H1 (cell line): Measurements from ENCODE around the gene SYNE4. TPM values are rescaled to one million over a fixed set of nuclear protein-coding genes. Genes with fewer than 3 reads are reported as not detected.

Experiments
- CTCF ChIA-PET: fragments of 300-600 bp; sonication (Branson Sonifier 250); formaldehyde crosslinking; loops from one replicate; lab custom pipeline; 2021; ENCODE audit not compliant: partially characterized antibody; lab: Charles Lee
- POLR2A ChIA-PET: fragments of 300-600 bp; sonication (Branson Sonifier 250); formaldehyde crosslinking; loops from one replicate; lab custom pipeline; 2021; ENCODE audit warnings: inconsistent platforms; ENCODE audit not compliant: partially characterized antibody; lab: Charles Lee
- DNase-seq, 2 experiments: peaks; one replicate each; pipeline versions ENCODE4 v3.0.0 to v3.0.0-alpha.2; 2010 to 2022; ENCODE audit warnings: low spot score in 2 of 2, low read depth in 1 of 2, mixed read lengths in 1 of 2
- FAIRE-seq: peaks from 2 replicates; lab custom pipeline; 2011; peaks lifted over from hg19 to GRCh38; lab: Jason Lieb, UNC
- H2AFZ ChIP-seq: 2 replicates; pipeline ENCODE4 v1.8.1; 2012; ENCODE audit warnings: low read length, inconsistent platforms
- H2AK5ac ChIP-seq: 2 replicates; pipeline ENCODE4 v1.6.1; 2013; ENCODE audit warnings: low read depth, low read length
- H2BK120ac ChIP-seq: replicated peaks from 2 replicates; pipeline ENCODE3; 2013; ENCODE audit warnings: low read depth, low read length, inconsistent platforms
- H2BK12ac ChIP-seq: 2 replicates; pipeline ENCODE4 v1.6.1; 2013; ENCODE audit warnings: low read depth, low read length
- H2BK15ac ChIP-seq: 2 replicates; pipeline ENCODE4 v1.6.1; 2013; ENCODE audit warnings: low read length
- H2BK20ac ChIP-seq: 2 replicates; pipeline ENCODE4 v1.6.1; 2013; ENCODE audit warnings: low read length
- H2BK5ac ChIP-seq: 2 replicates; pipeline ENCODE4 v1.6.1; 2013; ENCODE audit warnings: low read depth, low read length
- H3K14ac ChIP-seq: 2 replicates; pipeline ENCODE4 v1.6.1; 2013; ENCODE audit warnings: inconsistent platforms; ENCODE audit not compliant: insufficient read length
- H3K18ac ChIP-seq: 2 replicates; pipeline ENCODE4 v1.6.1; 2013; ENCODE audit warnings: low read length; ENCODE audit errors: extremely low read depth
- H3K23ac ChIP-seq: 2 replicates; pipeline ENCODE4 v1.6.1; 2013; ENCODE audit warnings: inconsistent platforms; ENCODE audit not compliant: insufficient read length
- H3K23me2 ChIP-seq: 2 replicates; pipeline ENCODE4 v1.6.1; 2013; ENCODE audit warnings: low read depth, low read length
- H3K27ac ChIP-seq: 2 replicates; pipeline ENCODE4 v1.6.1; 2011; ENCODE audit warnings: low read depth, low read length, inconsistent platforms
- H3K27me3 ChIP-seq, 4 experiments: replicated peaks in 1 of 4; 1 replicate in 1 of 4; 2 replicates in 3 of 4; pipeline versions ENCODE4 v1.6.1 to v1.8.1; 2011 to 2013; ENCODE audit warnings: low read length in 3 of 4, mild to moderate bottlenecking in 3 of 4, inconsistent platforms in 2 of 4, mixed read lengths in 2 of 4, moderate library complexity in 1 of 4; ENCODE audit not compliant: control insufficient read depth in 3 of 4, insufficient read depth in 3 of 4; ENCODE audit errors: extremely low read depth in 1 of 4
- H3K36me3 ChIP-seq, 4 experiments: 2 replicates each; pipeline versions ENCODE4 v1.6.1 to v1.8.1; 2011 to 2013; ENCODE audit warnings: mild to moderate bottlenecking in 4 of 4, low read length in 3 of 4, moderate library complexity in 2 of 4, control low read depth in 1 of 4, inconsistent platforms in 1 of 4; ENCODE audit not compliant: insufficient read depth in 4 of 4, control insufficient read depth in 2 of 4
- H3K4ac ChIP-seq: replicated peaks from 2 replicates; pipeline ENCODE3; 2013; ENCODE audit warnings: low read length, low read depth, mixed read lengths, inconsistent platforms; ENCODE audit not compliant: insufficient read length
- H3K4me1 ChIP-seq, 4 experiments: replicated peaks in 1 of 4; 1 replicate in 1 of 4; 2 replicates in 3 of 4; pipeline versions ENCODE4 v1.6.1 to v1.8.1; 2011 to 2013; ENCODE audit warnings: low read length in 3 of 4, inconsistent platforms in 2 of 4, mixed read lengths in 1 of 4; ENCODE audit not compliant: insufficient read depth in 4 of 4, control insufficient read depth in 3 of 4
- H3K4me2 ChIP-seq, 2 experiments: 2 replicates each; pipeline versions ENCODE4 v1.6.1 to v1.8.1; 2011 to 2013; ENCODE audit warnings: low read depth in 2 of 2, low read length in 2 of 2, control low read depth in 1 of 2, inconsistent platforms in 1 of 2, mild to moderate bottlenecking in 1 of 2; ENCODE audit not compliant: insufficient read depth in 1 of 2
- H3K4me3 ChIP-seq, 4 experiments: fragments of 200-600, 300-600 bp in 1 of 4; sonication (generic), shearing (Covaris generic), sonication (Bioruptor Twin) in 1 of 4; 2 replicates each; pipeline versions ENCODE4 v1.5.1 to v1.8.1; 2011 to 2016; ENCODE audit warnings: low read length in 4 of 4, low read depth in 3 of 4, control low read depth in 2 of 4, inconsistent platforms in 2 of 4, mild to moderate bottlenecking in 2 of 4, mixed read lengths in 1 of 4, moderate library complexity in 1 of 4; ENCODE audit not compliant: insufficient read depth in 2 of 4; ENCODE audit errors: extremely low read depth in 1 of 4
- H3K56ac ChIP-seq: replicated peaks from 2 replicates; pipeline ENCODE3; 2013; ENCODE audit warnings: low read depth, mild to moderate bottlenecking, mixed read lengths, low read length, inconsistent platforms; ENCODE audit not compliant: insufficient read length
- H3K79me1 ChIP-seq: 2 replicates; pipeline ENCODE4 v1.6.1; 2013; ENCODE audit warnings: low read depth, low read length, control low read depth
- H3K79me2 ChIP-seq, 2 experiments: 2 replicates each; pipeline versions ENCODE4 v1.6.1 to v1.8.1; 2012 to 2013; ENCODE audit warnings: low read length in 2 of 2, mild to moderate bottlenecking in 2 of 2, inconsistent platforms in 1 of 2; ENCODE audit not compliant: insufficient read depth in 2 of 2, control insufficient read depth in 1 of 2
- H3K9ac ChIP-seq, 4 experiments: replicated peaks in 1 of 4; 1 replicate in 1 of 4; 2 replicates in 3 of 4; pipeline versions ENCODE4 v1.6.1 to v1.8.1; 2011 to 2013; ENCODE audit warnings: low read depth in 3 of 4, low read length in 3 of 4, control low read depth in 2 of 4, mild to moderate bottlenecking in 2 of 4, moderate library complexity in 2 of 4, inconsistent platforms in 1 of 4; ENCODE audit errors: extremely low read depth in 1 of 4
- H3K9me3 ChIP-seq, 2 experiments: 2 replicates each; pipeline versions ENCODE4 v1.6.1 to v1.8.1; 2012 to 2013; ENCODE audit warnings: mild to moderate bottlenecking in 2 of 2, moderate library complexity in 2 of 2, control low read depth in 1 of 2, inconsistent platforms in 1 of 2, low read depth in 1 of 2, low read length in 1 of 2, mixed read lengths in 1 of 2; ENCODE audit not compliant: insufficient read depth in 2 of 2
- H4K20me1 ChIP-seq, 2 experiments: replicated peaks in 1 of 2; 2 replicates each; pipeline versions ENCODE3 to v1.8.1; 2011 to 2013; ENCODE audit warnings: inconsistent platforms in 2 of 2, low read length in 2 of 2, mild to moderate bottlenecking in 1 of 2; ENCODE audit not compliant: insufficient read depth in 2 of 2, control insufficient read depth in 1 of 2
- H4K5ac ChIP-seq: 2 replicates; pipeline ENCODE4 v1.6.1; 2013; ENCODE audit warnings: low read length, low read depth, mixed read lengths, inconsistent platforms; ENCODE audit not compliant: insufficient read length
- H4K8ac ChIP-seq: 2 replicates; pipeline ENCODE4 v1.8.0; 2013; ENCODE audit warnings: mild to moderate bottlenecking, moderate library complexity, low read length, inconsistent platforms; ENCODE audit not compliant: insufficient read depth; ENCODE audit errors: extremely low read depth
- H4K91ac ChIP-seq: replicated peaks from 2 replicates; pipeline ENCODE3; 2013; ENCODE audit warnings: low read length, mixed read lengths, inconsistent platforms; ENCODE audit not compliant: insufficient read length
- BRCA1 ChIP-seq: IDR thresholded peaks from 2 replicates; pipeline ENCODE4 v1.6.1; 2012; ENCODE audit warnings: low read depth, low read length, improper control_type of control experiment
- CHD2 ChIP-seq: IDR thresholded peaks from 2 replicates; pipeline ENCODE4 v1.6.1; 2012; ENCODE audit warnings: low read length, improper control_type of control experiment
- HDAC2 ChIP-seq, 2 experiments: fragments of 300-600 bp in 1 of 2; sonication (generic) in 1 of 2; IDR thresholded peaks; 2 replicates each; pipeline ENCODE4 v1.6.1; 2011 to 2012; ENCODE audit warnings: low read depth in 2 of 2, low read length in 2 of 2, mild to moderate bottlenecking in 2 of 2, moderate library complexity in 2 of 2, borderline replicate concordance in 1 of 2, inconsistent platforms in 1 of 2
- KDM1A ChIP-seq: fragments of 200-600, 300-600 bp; sonication (generic); IDR thresholded peaks from 2 replicates; pipeline ENCODE4 v1.7.1; 2016; ENCODE audit warnings: mild to moderate bottlenecking, low read length, borderline replicate concordance
- KDM5A ChIP-seq: fragments of 200-600 bp; IDR thresholded peaks from 2 replicates; pipeline ENCODE4 v1.7.1; 2012; ENCODE audit warnings: mild to moderate bottlenecking, low read length, inconsistent platforms, mixed read lengths
- POLR2A ChIP-seq, 2 experiments: IDR thresholded peaks; 1 replicate in 1 of 2; 2 replicates in 1 of 2; pipeline ENCODE4 v1.6.1; 2011; ENCODE audit warnings: low read depth in 2 of 2, low read length in 2 of 2, mild to moderate bottlenecking in 2 of 2; ENCODE audit errors: control extremely low read depth in 1 of 2
- RBBP5 ChIP-seq: IDR thresholded peaks from 2 replicates; pipeline ENCODE4 v1.7.1; 2012; ENCODE audit warnings: low read depth, mild to moderate bottlenecking, inconsistent platforms, low read length, moderate library complexity, borderline replicate concordance
- WGBS, 2 experiments: shearing (Covaris generic) in 1 of 2; methylation state at CpG; one replicate each; pipeline versions ENCODE4 v1.1.6 to v1.1.7; 2013 to 2015; ENCODE audit warnings: low lambda C conversion rate in 2 of 2, mixed read lengths in 2 of 2, inconsistent platforms in 1 of 2, low coverage in 1 of 2, missing lambda C conversion rate in 1 of 2; ENCODE audit not compliant: insufficient replicate concordance in 2 of 2, insufficient coverage in 1 of 2, insufficient read length in 1 of 2; ENCODE audit errors: extremely low coverage in 1 of 2, missing lambda C conversion rate in 1 of 2; 5-methylcytosine and 5-hydroxymethylcytosine counted together
- polyA plus RNA-seq, 7 experiments: library from polyadenylated mRNA; depleted of rRNA in 3 of 7; stranded (reverse) in 5 of 7; unstranded in 2 of 7; fragments of >200 nt in 5 of 7; fragments of 200-250 nt in 2 of 7; gene quantifications; 1 replicate in 5 of 7; 2 replicates in 1 of 7; 4 replicates in 1 of 7; pipeline versions ENCODE4 v1.2.1 to v1.2.3, GENCODE V29; 2011 to 2013; ENCODE audit warnings: missing spikeins in 2 of 7, mixed read lengths in 2 of 7
- total RNA-seq: library from RNA; stranded (reverse); fragmentation: NEBNext Ultra II Directional; extraction: Animal tissue kit (Norgen Biotek cat#: 25700); gene quantifications from 2 replicates; pipeline ENCODE4 v1.2.1, GENCODE V29; 2021

The SYNE4 gene
- total and polyA plus RNA-seq, 2 of the 8 experiments (the other 6 are each of a cell fraction or from before 2014, with no cell fraction given) = 20.8 to 22.6 TPM

DNA sequence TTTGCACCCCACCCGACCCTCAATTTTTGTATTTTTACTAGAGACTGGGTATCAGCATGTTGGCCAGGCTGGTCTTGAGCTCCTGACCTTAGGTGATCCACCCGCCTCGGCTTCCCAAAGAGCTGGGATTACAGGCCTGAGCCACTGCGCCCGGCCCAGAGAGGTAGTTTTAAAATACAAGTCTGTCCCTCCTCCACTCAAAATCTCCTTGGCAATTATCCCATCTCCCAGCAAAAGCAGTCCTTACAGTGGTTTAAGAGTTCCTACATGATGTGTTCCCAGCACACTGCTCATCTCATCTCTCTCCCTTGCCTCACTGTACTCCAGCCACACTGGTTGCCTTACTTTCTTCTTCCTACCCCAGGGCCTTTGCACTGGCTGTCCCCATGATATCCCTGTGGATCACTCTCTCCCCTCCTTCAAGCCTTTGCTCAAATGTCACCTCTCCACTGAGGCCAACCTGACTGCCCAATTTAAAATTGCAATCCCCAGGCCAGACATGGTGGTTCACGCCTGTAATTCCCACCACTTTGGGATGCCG is 48.1 kb downstream of the SYNE4 start:
- H3K4me1 ChIP-seq = peaks cover 0 to 7% (median 3%) of the 10 kb centered on the region in 4 experiments; a peak in 4 of 7 replicates
- H3K14ac ChIP-seq = no peak overlapping the region
- H2BK20ac ChIP-seq = no peak overlapping the region
- no peak overlapping the region for H3K18ac ChIP-seq
- no peak overlapping the region for H3K9ac ChIP-seq
- POLR2A ChIA-PET = no interaction called here
- DNase-seq (no peak), FAIRE-seq (no peak)
- H3K23ac ChIP-seq = no peak overlapping the region
- H4K8ac ChIP-seq = no peak overlapping the region; the same call in 1 of the 2 replicates
- TF ChIP-seq KDM1A (peak; percentile 39; the same call in 1 of the 2 replicates), KDM5A (no peak), BRCA1 (no peak), CHD2 (no peak), RBBP5 (no peak), HDAC2 (IDR thresholded peaks at IDR 0.05; ENCODE audit: borderline replicate concordance in 1 of 2, low read depth in 2 of 2, low read length in 2 of 2) (no peak), POLR2A (IDR thresholded peaks at IDR 0.05; ENCODE audit: control extremely low read depth in 1 of 2, low read depth in 2 of 2, low read length in 2 of 2) (no peak)
- no peak overlapping the region for H2BK15ac ChIP-seq
- peaks cover 0 to 9% of the 10 kb centered on the region in 2 experiments for H4K20me1 ChIP-seq
- no peak overlapping the region for H3K4ac ChIP-seq
- H3K23me2 ChIP-seq = peaks cover 3% of the 10 kb centered on the region; the same call in 1 of the 2 replicates
- H3K9me3 ChIP-seq = no peaks in the 10 kb centered on the region
- H4K91ac ChIP-seq = no peak overlapping the region
- H2BK120ac ChIP-seq = no peak overlapping the region
- 94% methylated on average over 7 of the region's 7 CpGs; no CpG with 5 or more reads in 1 of the 2 experiments for WGBS, 2 experiments
- no peak overlapping the region for H2AFZ ChIP-seq
- peaks cover 13 to 32% (median 29%) of the 10 kb centered on the region in 4 experiments for H3K27me3 ChIP-seq
- H3K36me3 ChIP-seq = no peaks in the 10 kb centered on the region
- no peak overlapping the region for H3K56ac ChIP-seq
- H3K4me3 ChIP-seq = no peak overlapping the region
- H2BK5ac ChIP-seq = no peak overlapping the region
- CTCF ChIA-PET = interaction anchor here (2.2 to 6.6 kb wide), 3 partner anchors 11 to 16 kb away, joined by 5 to 47 read pairs (median 11); no protein-coding TSS in a partner anchor
- H2BK12ac ChIP-seq = no peak overlapping the region
- H2AK5ac ChIP-seq = no peak overlapping the region
- H3K79me1 ChIP-seq = no peaks in the 10 kb centered on the region
- H3K27ac ChIP-seq = no peak overlapping the region
- peak overlapping the region in 1 of 2 experiments; percentile 55; a peak in 1 of 4 replicates for H3K4me2 ChIP-seq
- H4K5ac ChIP-seq = no peak overlapping the region
- H3K79me2 ChIP-seq = no peaks in the 10 kb centered on the region
